MM.1S (cell line): ENCODE data around the gene PNO1.

Source experiments
- DNase-seq: peaks from one replicate; pipeline ENCODE4 v3.0.0-alpha.2; 2015
- H2AFZ ChIP-seq: fragments of 300-600 bp; sonication (generic); 2 replicates; pipeline ENCODE4 v1.6.0; 2016; ENCODE audit warnings: antibody characterized with exemption, low read length
- H3F3A ChIP-seq: fragments of 300-600 bp; sonication (generic); 2 replicates; pipeline ENCODE4 v1.6.1; 2016; ENCODE audit warnings: mild to moderate bottlenecking, antibody characterized with exemption, low read length, moderate library complexity, mixed read lengths; ENCODE audit not compliant: insufficient read depth
- H3K27ac ChIP-seq: fragments of 300-600 bp; sonication (generic); 2 replicates; pipeline ENCODE4 v1.5.1; 2016; ENCODE audit warnings: mild to moderate bottlenecking, low read length
- H3K27me3 ChIP-seq: fragments of 300-600 bp; sonication (generic); replicated peaks from 2 replicates; pipeline ENCODE4 v1.6.0; 2016; ENCODE audit warnings: low read length; ENCODE audit not compliant: insufficient read depth
- H3K36me3 ChIP-seq: fragments of 300-600 bp; sonication (generic); replicated peaks from 2 replicates; pipeline ENCODE4 v1.6.1; 2016; ENCODE audit warnings: mild to moderate bottlenecking, low read length, mixed read lengths; ENCODE audit not compliant: insufficient read depth
- H3K4me1 ChIP-seq: fragments of 300-600 bp; sonication (generic); 2 replicates; pipeline ENCODE4 v1.6.1; 2016; ENCODE audit warnings: low read length, mixed read lengths
- H3K4me2 ChIP-seq: fragments of 300-600 bp; sonication (generic); 2 replicates; pipeline ENCODE4 v1.6.0; 2016; ENCODE audit warnings: low read depth, low read length
- H3K4me3 ChIP-seq: fragments of 300-600 bp; sonication (generic); 2 replicates; pipeline ENCODE4 v1.5.1; 2016; ENCODE audit warnings: low read length, mixed read lengths
- H3K79me2 ChIP-seq: fragments of 300-600 bp; sonication (generic); 2 replicates; pipeline ENCODE4 v1.6.1; 2016; ENCODE audit warnings: mixed run types, low read length, mixed read lengths
- H3K9ac ChIP-seq: fragments of 300-600 bp; sonication (generic); 2 replicates; pipeline ENCODE4 v1.6.1; 2016; ENCODE audit warnings: low read length, mixed read lengths
- H3K9me2 ChIP-seq: fragments of 300-600 bp; sonication (generic); replicated peaks from 2 replicates; pipeline ENCODE4 v1.6.1; 2016; ENCODE audit warnings: mild to moderate bottlenecking, low read length, mixed read lengths; ENCODE audit not compliant: insufficient read depth
- H3K9me3 ChIP-seq: fragments of 300-600 bp; sonication (generic); replicated peaks from 2 replicates; pipeline ENCODE4 v1.6.1; 2016; ENCODE audit warnings: mild to moderate bottlenecking, low read length, mixed read lengths; ENCODE audit not compliant: insufficient read depth
- H4K20me1 ChIP-seq: fragments of 300-600 bp; sonication (generic); 2 replicates; pipeline ENCODE4 v1.6.1; 2016; ENCODE audit warnings: mild to moderate bottlenecking, low read length, moderate library complexity, mixed read lengths; ENCODE audit not compliant: insufficient read depth
- EZH2 ChIP-seq: fragments of 300-600 bp; sonication (generic); optimal IDR thresholded peaks from 2 replicates; pipeline ENCODE3; 2017; ENCODE audit warnings: low read depth, mild to moderate bottlenecking, antibody characterized with exemption, low read length, mixed read lengths
- EZH2phosphoT487 ChIP-seq: fragments of 300-600 bp; sonication (generic); IDR thresholded peaks from 2 replicates; pipeline ENCODE4 v1.6.1; 2018; ENCODE audit warnings: antibody characterized with exemption, low read length
- TF ChIP-seq, protein P1 (sequence below): fragments of 300-600 bp; sonication (generic); IDR thresholded peaks from 2 replicates; pipeline ENCODE4 v1.5.1; 2016; ENCODE audit warnings: antibody characterized with exemption, low read length, mixed read lengths

The PNO1 gene

DNA sequence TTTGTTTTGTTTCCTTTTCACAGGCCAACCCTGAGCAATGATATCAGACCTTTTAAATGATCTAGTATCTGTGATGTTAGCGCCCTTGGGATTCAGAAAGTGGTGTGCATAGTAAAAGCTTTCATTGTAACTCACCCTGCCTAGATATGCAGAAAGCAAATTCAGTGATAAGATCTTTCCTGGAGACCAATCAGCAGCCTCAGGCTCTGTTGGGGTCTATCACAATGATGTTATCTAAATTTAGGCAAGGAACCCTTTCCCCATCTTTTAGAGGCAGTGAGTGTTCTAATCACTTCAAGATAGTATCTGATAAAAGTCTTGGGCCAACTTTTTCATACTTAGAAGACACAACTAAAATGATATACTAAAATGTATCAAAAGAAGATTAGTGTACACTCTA lies 23.6 kb upstream of the PNO1 start:
- no peak overlapping the region for H3K4me3 ChIP-seq
- no peak overlapping the region for H3K9ac ChIP-seq
- no peaks in the 10 kb centered on the region for H3K79me2 ChIP-seq
- no peaks in the 10 kb centered on the region for H3K36me3 ChIP-seq
- H3F3A ChIP-seq: no peaks in the 10 kb centered on the region
- no peaks in the 10 kb centered on the region for H3K9me3 ChIP-seq
- DNase-seq: no peak
- TF ChIP-seq EZH2phosphoT487: no peak
- no peak for TF ChIP-seq EZH2
- TF ChIP-seq, protein P1, sequence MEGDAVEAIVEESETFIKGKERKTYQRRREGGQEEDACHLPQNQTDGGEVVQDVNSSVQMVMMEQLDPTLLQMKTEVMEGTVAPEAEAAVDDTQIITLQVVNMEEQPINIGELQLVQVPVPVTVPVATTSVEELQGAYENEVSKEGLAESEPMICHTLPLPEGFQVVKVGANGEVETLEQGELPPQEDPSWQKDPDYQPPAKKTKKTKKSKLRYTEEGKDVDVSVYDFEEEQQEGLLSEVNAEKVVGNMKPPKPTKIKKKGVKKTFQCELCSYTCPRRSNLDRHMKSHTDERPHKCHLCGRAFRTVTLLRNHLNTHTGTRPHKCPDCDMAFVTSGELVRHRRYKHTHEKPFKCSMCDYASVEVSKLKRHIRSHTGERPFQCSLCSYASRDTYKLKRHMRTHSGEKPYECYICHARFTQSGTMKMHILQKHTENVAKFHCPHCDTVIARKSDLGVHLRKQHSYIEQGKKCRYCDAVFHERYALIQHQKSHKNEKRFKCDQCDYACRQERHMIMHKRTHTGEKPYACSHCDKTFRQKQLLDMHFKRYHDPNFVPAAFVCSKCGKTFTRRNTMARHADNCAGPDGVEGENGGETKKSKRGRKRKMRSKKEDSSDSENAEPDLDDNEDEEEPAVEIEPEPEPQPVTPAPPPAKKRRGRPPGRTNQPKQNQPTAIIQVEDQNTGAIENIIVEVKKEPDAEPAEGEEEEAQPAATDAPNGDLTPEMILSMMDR: no peak
- no peak overlapping the region for H3K4me2 ChIP-seq
- no peak overlapping the region for H3K27ac ChIP-seq
- no peaks in the 10 kb centered on the region for H3K9me2 ChIP-seq
- H4K20me1 ChIP-seq: no peaks in the 10 kb centered on the region
- H3K27me3 ChIP-seq: no peaks in the 10 kb centered on the region
- H2AFZ ChIP-seq: no peak overlapping the region
- H3K4me1 ChIP-seq: no peaks in the 10 kb centered on the region

DNA sequence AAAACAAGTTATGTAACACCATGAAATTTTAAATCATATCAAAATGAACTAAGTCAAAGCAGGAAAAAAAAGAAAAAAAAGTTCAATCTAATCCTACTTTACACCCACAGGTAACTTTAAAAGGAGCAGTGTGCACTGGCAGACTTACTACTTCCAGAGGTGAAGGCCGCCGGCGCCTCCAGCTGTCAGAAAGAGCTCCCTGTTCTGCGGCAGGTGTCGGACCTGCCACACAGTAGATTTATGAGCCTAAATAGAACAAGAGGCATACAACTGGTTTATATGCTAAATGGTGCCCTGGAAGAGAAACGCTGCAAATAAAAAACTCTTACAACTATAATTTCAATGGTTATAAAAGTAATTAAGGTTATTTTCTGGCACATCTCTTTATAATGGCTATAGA lies 23.1 kb upstream of the PNO1 start:
- Histone ChIP-seq H3K4me2 (no peak overlapping the region), H3K4me3 (no peak overlapping the region), H3K4me1 (no peaks in the 10 kb centered on the region), H3K36me3 (no peaks in the 10 kb centered on the region), H3K9me3 (no peaks in the 10 kb centered on the region), H4K20me1 (no peaks in the 10 kb centered on the region), H3K27ac (no peak overlapping the region), H3K9me2 (no peaks in the 10 kb centered on the region), H3K27me3 (no peaks in the 10 kb centered on the region), H3F3A (no peaks in the 10 kb centered on the region), H2AFZ (no peak overlapping the region), H3K79me2 (no peaks in the 10 kb centered on the region), H3K9ac (no peak overlapping the region)
- TF ChIP-seq EZH2phosphoT487 (no peak), EZH2 (no peak)
- TF ChIP-seq, protein P1: no peak
- no peak for DNase-seq

DNA sequence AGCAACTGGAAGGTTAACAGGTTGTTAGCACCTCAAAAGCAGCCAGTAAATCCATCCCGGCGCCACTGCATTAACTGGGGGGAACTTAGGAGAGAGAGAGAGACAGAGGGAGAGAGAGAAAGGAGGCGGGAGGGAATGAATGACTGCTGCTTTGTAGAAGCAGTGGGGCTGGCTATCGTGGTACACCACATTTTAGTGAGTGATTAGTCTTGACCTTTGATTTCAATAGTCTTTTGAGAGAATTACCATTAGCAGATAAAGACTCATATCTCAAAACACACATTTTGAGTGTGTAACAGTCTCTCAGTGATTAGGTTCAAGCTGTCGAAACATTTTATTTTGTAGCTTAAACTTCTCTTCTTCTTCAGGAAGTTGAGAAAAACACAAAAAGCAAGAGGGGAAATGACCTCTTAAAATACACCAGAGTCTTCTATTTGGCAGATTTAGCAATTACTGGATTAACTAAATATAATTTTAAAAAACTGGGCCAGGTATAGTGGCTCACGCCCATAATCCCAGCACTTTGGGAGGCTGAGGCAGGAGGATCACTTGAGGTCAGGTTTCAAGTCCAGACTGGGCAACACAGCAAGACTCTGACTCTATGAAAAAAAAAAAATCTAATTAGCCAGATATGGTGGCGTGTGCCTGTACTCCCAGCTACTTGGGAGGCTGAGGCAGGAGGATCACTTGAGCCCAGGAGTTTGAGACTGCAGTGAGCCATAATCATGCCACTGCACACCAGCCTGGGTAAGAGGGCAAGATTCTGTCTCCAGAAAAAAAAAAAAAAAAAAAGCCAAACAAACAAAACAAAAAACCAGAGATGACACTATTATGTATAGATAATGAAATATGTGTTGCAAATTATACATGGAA lies 22.0 kb upstream of the PNO1 start:
- Histone ChIP-seq H3K4me3 (no peak overlapping the region), H3K79me2 (no peaks in the 10 kb centered on the region), H3K27me3 (no peaks in the 10 kb centered on the region), H4K20me1 (no peaks in the 10 kb centered on the region), H3K9me3 (no peaks in the 10 kb centered on the region), H3K4me1 (no peaks in the 10 kb centered on the region), H3K27ac (no peak overlapping the region), H3K36me3 (no peaks in the 10 kb centered on the region), H3K4me2 (no peak overlapping the region), H3F3A (no peaks in the 10 kb centered on the region), H3K9me2 (no peaks in the 10 kb centered on the region), H2AFZ (no peak overlapping the region), H3K9ac (no peak overlapping the region)
- no peak for DNase-seq
- no peak for TF ChIP-seq EZH2
- TF ChIP-seq, protein P1: no peak
- TF ChIP-seq EZH2phosphoT487: no peak
